Measurements from ENCODE around the gene EFCAB9.
"Not testable (repeated sequence)": the region's sequence is repeated elsewhere in the genome, so short reads cannot be mapped to it uniquely, and the experiment has no call there.

Gene EFCAB9

GRCh38 chr5:172185096-172185461, 8.9 kb upstream of the EFCAB9 start:
- Mint-ChIP-seq H3K4me3 (peak overlapping the region; percentile 100), H3K27me3 (no peaks in the 10 kb centered on the region), H3K9me3 (no peaks in the 10 kb centered on the region), H3K4me1 (peaks cover 43% of the 10 kb centered on the region), H3K36me3 (ENCODE audit: insufficient read depth) (peaks cover 53% of the 10 kb centered on the region), H3K27ac (ENCODE audit: low read depth) (peak overlapping the region; percentile 95)
- ATAC-seq (replicated peaks; ENCODE audit: extremely low read depth, poor library complexity, severe bottlenecking) (peak; percentile 2), DNase-seq (ENCODE audit: low spot score in 2 of 2) (no peak)

GRCh38 chr5:172186114-172186695, 7.8 kb upstream of the EFCAB9 start:
- ATAC-seq (replicated peaks; ENCODE audit: extremely low read depth, poor library complexity, severe bottlenecking) (no peak), DNase-seq (ENCODE audit: low spot score in 2 of 2) (no peak)
- Mint-ChIP-seq H3K4me3 (peak overlapping the region; percentile 100), H3K36me3 (ENCODE audit: insufficient read depth) (peaks cover 48% of the 10 kb centered on the region), H3K4me1 (peaks cover 34% of the 10 kb centered on the region), H3K27ac (ENCODE audit: low read depth) (peak overlapping the region; percentile 95), H3K9me3 (no peaks in the 10 kb centered on the region), H3K27me3 (no peaks in the 10 kb centered on the region)

- no peaks in the 10 kb centered on the region for H3K9me3 Mint-ChIP-seq
- DNase-seq (ENCODE audit: low spot score in 2 of 2) (peak; percentile 44 to 52), ATAC-seq (replicated peaks; ENCODE audit: extremely low read depth, poor library complexity, severe bottlenecking) (peak; percentile 39)
- peak overlapping the region; percentile 100 for H3K4me3 Mint-ChIP-seq
- peak overlapping the region; percentile 95 for H3K27ac Mint-ChIP-seq (ENCODE audit: low read depth)
- H3K4me1 Mint-ChIP-seq = peaks cover 32% of the 10 kb centered on the region
- H3K27me3 Mint-ChIP-seq = no peaks in the 10 kb centered on the region
- peaks cover 42% of the 10 kb centered on the region for H3K36me3 Mint-ChIP-seq (ENCODE audit: insufficient read depth)
Observed at GRCh38 chr5:172187118-172188032, 6.6 kb upstream of the EFCAB9 start.

GRCh38 chr5:172188033-172188892, 5.7 kb upstream of the EFCAB9 start, which contains the start of gene STK10:
STK10 (minus strand) TSS chr5:172188224; CDS start chr5:172188042, 182 bp downstream.
- H3K36me3 Mint-ChIP-seq (ENCODE audit: insufficient read depth) = peaks cover 34% of the 10 kb centered on the region

GRCh38 chr5:172188893-172189692, 4.9 kb upstream of the EFCAB9 start:
- no peak for DNase-seq (ENCODE audit: low spot score in 2 of 2)
- Mint-ChIP-seq H3K9me3 (no peaks in the 10 kb centered on the region), H3K27ac (ENCODE audit: low read depth) (no peak overlapping the region), H3K4me3 (peak overlapping the region; percentile 100), H3K4me1 (peaks cover 24% of the 10 kb centered on the region), H3K36me3 (ENCODE audit: insufficient read depth) (peaks cover 33% of the 10 kb centered on the region), H3K27me3 (no peaks in the 10 kb centered on the region)
- no peak for ATAC-seq (replicated peaks; ENCODE audit: extremely low read depth, poor library complexity, severe bottlenecking)

More at GRCh38 chr5:172188033-172188892, 5.7 kb upstream of the EFCAB9 start, which contains the start of gene STK10:
- peak; percentile 74 for ATAC-seq (replicated peaks; ENCODE audit: extremely low read depth, poor library complexity, severe bottlenecking)
- Mint-ChIP-seq H3K27ac (ENCODE audit: low read depth) (peak within 1 kb of the TSS; percentile 95), H3K9me3 (no peaks in the 10 kb centered on the region), H3K27me3 (no peaks in the 10 kb centered on the region), H3K4me1 (peaks cover 28% of the 10 kb centered on the region), H3K4me3 (peak within 1 kb of the TSS; percentile 100)
- DNase-seq (ENCODE audit: low spot score in 2 of 2) = peak; percentile 84 to 86

- Mint-ChIP-seq H3K36me3 (ENCODE audit: insufficient read depth) (peaks cover 26% of the 10 kb centered on the region), H3K9me3 (no peaks in the 10 kb centered on the region), H3K4me1 (peaks cover 21% of the 10 kb centered on the region), H3K4me3 (peak overlapping the region; percentile 0), H3K27me3 (no peaks in the 10 kb centered on the region), H3K27ac (ENCODE audit: low read depth) (no peak overlapping the region)
- DNase-seq (ENCODE audit: low spot score in 2 of 2) (no peak), ATAC-seq (replicated peaks; ENCODE audit: extremely low read depth, poor library complexity, severe bottlenecking) (no peak)
Observed at GRCh38 chr5:172189693-172190296, 4.2 kb upstream of the EFCAB9 start.

- Mint-ChIP-seq H3K27ac (ENCODE audit: low read depth) (no peak overlapping the region), H3K4me3 (no peak overlapping the region), H3K27me3 (peaks cover 10% of the 10 kb centered on the region), H3K36me3 (ENCODE audit: insufficient read depth) (no peaks in the 10 kb centered on the region), H3K9me3 (no peaks in the 10 kb centered on the region), H3K4me1 (no peaks in the 10 kb centered on the region)
- no peak for ATAC-seq (replicated peaks; ENCODE audit: extremely low read depth, poor library complexity, severe bottlenecking)
- no peak for DNase-seq (ENCODE audit: low spot score in 2 of 2)
Observed at GRCh38 chr5:172194985-172195774, 1.2 kb downstream of the EFCAB9 start.

- not testable (repeated sequence) for H3K4me3 Mint-ChIP-seq; ATAC-seq (replicated peaks; ENCODE audit: extremely low read depth, poor library complexity, severe bottlenecking); H3K4me1 Mint-ChIP-seq; H3K27ac Mint-ChIP-seq (ENCODE audit: low read depth); DNase-seq (ENCODE audit: low spot score in 2 of 2); H3K9me3 Mint-ChIP-seq; H3K36me3 Mint-ChIP-seq (ENCODE audit: insufficient read depth)
- H3K27me3 Mint-ChIP-seq = peaks cover 10% of the 10 kb centered on the region
Observed at GRCh38 chr5:172197775-172198174, 3.8 kb downstream of the EFCAB9 start.

- no peak for ATAC-seq (replicated peaks; ENCODE audit: extremely low read depth, poor library complexity, severe bottlenecking)
- Mint-ChIP-seq H3K27me3 (peaks cover 10% of the 10 kb centered on the region), H3K9me3 (no peaks in the 10 kb centered on the region), H3K4me3 (no peak overlapping the region), H3K36me3 (ENCODE audit: insufficient read depth) (no peaks in the 10 kb centered on the region), H3K4me1 (no peaks in the 10 kb centered on the region), H3K27ac (ENCODE audit: low read depth) (no peak overlapping the region)
- DNase-seq (ENCODE audit: low spot score in 2 of 2) = no peak
Observed at GRCh38 chr5:172199446-172199845, 5.5 kb downstream of the EFCAB9 start.

GRCh38 chr5:172200476-172200875, 6.5 kb downstream of the EFCAB9 start:
- Mint-ChIP-seq H3K27ac (ENCODE audit: low read depth) (no peak overlapping the region), H3K9me3 (no peaks in the 10 kb centered on the region), H3K4me3 (no peak overlapping the region)

GRCh38 chr5:172205984-172206383, 12.0 kb downstream of the EFCAB9 start:
- ATAC-seq (replicated peaks; ENCODE audit: extremely low read depth, poor library complexity, severe bottlenecking); H3K4me3 Mint-ChIP-seq; H3K27ac Mint-ChIP-seq (ENCODE audit: low read depth): not testable (repeated sequence)

More at GRCh38 chr5:172200476-172200875, 6.5 kb downstream of the EFCAB9 start:
- Mint-ChIP-seq H3K4me1 (no peaks in the 10 kb centered on the region), H3K36me3 (ENCODE audit: insufficient read depth) (no peaks in the 10 kb centered on the region), H3K27me3 (peaks cover 10% of the 10 kb centered on the region)
- DNase-seq (ENCODE audit: low spot score in 2 of 2) (no peak), ATAC-seq (replicated peaks; ENCODE audit: extremely low read depth, poor library complexity, severe bottlenecking) (no peak)

More at GRCh38 chr5:172205984-172206383, 12.0 kb downstream of the EFCAB9 start:
- not testable (repeated sequence) for H3K36me3 Mint-ChIP-seq (ENCODE audit: insufficient read depth); DNase-seq (ENCODE audit: low spot score in 2 of 2); H3K4me1 Mint-ChIP-seq; H3K27me3 Mint-ChIP-seq; H3K9me3 Mint-ChIP-seq
